ENCODE measurements around the gene ELP6. TPM values are rescaled to one million over a fixed set of nuclear protein-coding genes. Genes with fewer than 3 reads are reported as not detected.

ELP6 gene
- total RNA-seq, result 18.9 TPM
- long read RNA-seq, transcript ELP6-201 (7 exons, 1,401 nt), result major isoform, 33 of 67 reads
- long read RNA-seq, transcript ELP6-205 (7 exons, 880 nt), result minor isoform, 5 of 67 reads
- long read RNA-seq, partial matches to known transcripts, result 9 of 67 reads
- long read RNA-seq, other reads (novel, unspliced or antisense), result 17 of 67 reads

GRCh38 chr3:47513125-47513929, at the start of gene ELP6:
ELP6 (minus strand) TSS chr3:47513712; CDS start chr3:47513590, 122 bp downstream.
- peak; percentile 99 for DNase-seq (ENCODE audit: low spot score)

GRCh38 chr3:47556351-47556750, 42.8 kb upstream of the ELP6 start:
- no peak for DNase-seq (ENCODE audit: low spot score)

GRCh38 chr3:47554335-47554734, 40.8 kb upstream of the ELP6 start:
- no peak for DNase-seq (ENCODE audit: low spot score)

- no peak for DNase-seq (ENCODE audit: low spot score)
Observed at GRCh38 chr3:47553407-47553806, 39.9 kb upstream of the ELP6 start.

- DNase-seq (ENCODE audit: low spot score), result no peak
Observed at GRCh38 chr3:47542471-47543173, 29.1 kb upstream of the ELP6 start.

- no peak for DNase-seq (ENCODE audit: low spot score)
Observed at GRCh38 chr3:47541583-47542108, 28.1 kb upstream of the ELP6 start.

- DNase-seq (ENCODE audit: low spot score), result no peak
Observed at GRCh38 chr3:47540281-47540680, 26.8 kb upstream of the ELP6 start.

- DNase-seq (ENCODE audit: low spot score), result no peak
Observed at GRCh38 chr3:47536967-47537366, 23.5 kb upstream of the ELP6 start.

- DNase-seq (ENCODE audit: low spot score), result no peak
Observed at GRCh38 chr3:47536221-47536891, 22.8 kb upstream of the ELP6 start.

- no peak for DNase-seq (ENCODE audit: low spot score)
Observed at GRCh38 chr3:47533996-47534454, 20.5 kb upstream of the ELP6 start.

- DNase-seq (ENCODE audit: low spot score), result no peak
Observed at GRCh38 chr3:47533481-47533880, 20.0 kb upstream of the ELP6 start.

GRCh38 chr3:47527952-47528725, 14.6 kb upstream of the ELP6 start:
- no peak for DNase-seq (ENCODE audit: low spot score)

- no peak for DNase-seq (ENCODE audit: low spot score)
Observed at GRCh38 chr3:47525617-47526016, 12.1 kb upstream of the ELP6 start.

- no peak for DNase-seq (ENCODE audit: low spot score)
Observed at GRCh38 chr3:47523310-47524073, 10.0 kb upstream of the ELP6 start.

GRCh38 chr3:47522082-47522987, 8.8 kb upstream of the ELP6 start:
- no peak for DNase-seq (ENCODE audit: low spot score)

GRCh38 chr3:47520756-47521155, 7.2 kb upstream of the ELP6 start:
- DNase-seq (ENCODE audit: low spot score), result no peak

GRCh38 chr3:47517937-47518336, 4.4 kb upstream of the ELP6 start:
- DNase-seq (ENCODE audit: low spot score), result no peak

GRCh38 chr3:47515864-47516319, 2.4 kb upstream of the ELP6 start:
- no peak for DNase-seq (ENCODE audit: low spot score)

GRCh38 chr3:47515100-47515499, 1.6 kb upstream of the ELP6 start:
- DNase-seq (ENCODE audit: low spot score), result no peak

All from mesenteric fat pad (tissue), 1 donor.